OCI-LY1 (cell line): Measurements from ENCODE around the gene VAV3.

Experiments
- H2AFZ ChIP-seq: fragments of 200-600 bp; sonication (generic), shearing (Covaris generic); 2 replicates; pipeline ENCODE4 v1.6.0; 2014; ENCODE audit warnings: antibody characterized with exemption, mild to moderate bottlenecking, low read length
- H3F3A ChIP-seq: fragments of 200-600 bp; sonication (generic), shearing (Covaris generic); 2 replicates; pipeline ENCODE4 v1.6.0; 2014; ENCODE audit warnings: mild to moderate bottlenecking, antibody characterized with exemption, low read length, moderate library complexity; ENCODE audit not compliant: insufficient read depth
- H3K27ac ChIP-seq: fragments of 200-600 bp; sonication (generic); 2 replicates; pipeline ENCODE4 v1.5.1; 2014; ENCODE audit warnings: low read length, mixed run types, mild to moderate bottlenecking, low read depth; ENCODE audit not compliant: poor library complexity, severe bottlenecking
- H3K27me3 ChIP-seq: fragments of 200-600 bp; sonication (generic); 2 replicates; pipeline ENCODE4 v1.6.0; 2014; ENCODE audit warnings: antibody characterized with exemption, mild to moderate bottlenecking, low read length, moderate library complexity; ENCODE audit not compliant: insufficient read depth
- H3K36me3 ChIP-seq: fragments of 200-600 bp; sonication (generic); 2 replicates; pipeline ENCODE4 v1.6.1; 2014; ENCODE audit warnings: mild to moderate bottlenecking, antibody characterized with exemption, low read length, moderate library complexity, mixed read lengths; ENCODE audit not compliant: insufficient read depth
- H3K4me1 ChIP-seq: fragments of 200-600 bp; sonication (generic); 2 replicates; pipeline ENCODE4 v1.5.1; 2014; ENCODE audit warnings: mild to moderate bottlenecking, low read length, moderate library complexity; ENCODE audit not compliant: insufficient read depth, severe bottlenecking
- H3K4me2 ChIP-seq: fragments of 200-600 bp; sonication (generic), shearing (Covaris generic); 2 replicates; pipeline ENCODE4 v1.6.1; 2014; ENCODE audit warnings: low read length
- H3K4me3 ChIP-seq: fragments of 200-600 bp; sonication (generic); 2 replicates; pipeline ENCODE4 v1.5.1; 2014; ENCODE audit warnings: low read length, low read depth, mild to moderate bottlenecking, mixed read lengths; ENCODE audit not compliant: poor library complexity, severe bottlenecking
- H3K79me2 ChIP-seq: fragments of 200-600 bp; shearing (Covaris generic); 2 replicates; pipeline ENCODE4 v1.6.1; 2016; ENCODE audit warnings: mixed run types, low read length, mixed read lengths; ENCODE audit not compliant: insufficient read depth
- H3K9ac ChIP-seq: fragments of 200-600 bp; sonication (generic), shearing (Covaris generic); 2 replicates; pipeline ENCODE4 v1.6.1; 2014; ENCODE audit warnings: mild to moderate bottlenecking, low read length, mixed read lengths
- H3K9me2 ChIP-seq: fragments of 200-600 bp; sonication (generic), shearing (Covaris generic); 2 replicates; pipeline ENCODE4 v1.6.1; 2014; ENCODE audit warnings: low read depth, mild to moderate bottlenecking, low read length, mixed read lengths
- H3K9me3 ChIP-seq: fragments of 200-600 bp; shearing (Covaris generic); 2 replicates; pipeline ENCODE4 v1.6.1; 2014; ENCODE audit warnings: low read length, mixed read lengths
- H4K20me1 ChIP-seq: fragments of 200-600 bp; sonication (generic), shearing (Covaris generic); 2 replicates; pipeline ENCODE4 v1.6.0; 2016; ENCODE audit warnings: mild to moderate bottlenecking, low read length; ENCODE audit not compliant: insufficient read depth
- EZH2 ChIP-seq: fragments of 200-600 bp; sonication (generic), shearing (Covaris generic); IDR thresholded peaks from 2 replicates; pipeline ENCODE4 v1.8.0; 2017; ENCODE audit warnings: borderline replicate concordance, mixed run types, mild to moderate bottlenecking, antibody characterized with exemption, low read length, moderate library complexity, mixed read lengths
- TF ChIP-seq, protein P1 (sequence below): fragments of 200-600 bp; sonication (generic), shearing (Covaris generic); IDR thresholded peaks from 2 replicates; pipeline ENCODE4 v1.5.1; 2017; ENCODE audit warnings: mild to moderate bottlenecking, antibody characterized with exemption, low read length, moderate library complexity, mixed read lengths

VAV3 gene

DNA sequence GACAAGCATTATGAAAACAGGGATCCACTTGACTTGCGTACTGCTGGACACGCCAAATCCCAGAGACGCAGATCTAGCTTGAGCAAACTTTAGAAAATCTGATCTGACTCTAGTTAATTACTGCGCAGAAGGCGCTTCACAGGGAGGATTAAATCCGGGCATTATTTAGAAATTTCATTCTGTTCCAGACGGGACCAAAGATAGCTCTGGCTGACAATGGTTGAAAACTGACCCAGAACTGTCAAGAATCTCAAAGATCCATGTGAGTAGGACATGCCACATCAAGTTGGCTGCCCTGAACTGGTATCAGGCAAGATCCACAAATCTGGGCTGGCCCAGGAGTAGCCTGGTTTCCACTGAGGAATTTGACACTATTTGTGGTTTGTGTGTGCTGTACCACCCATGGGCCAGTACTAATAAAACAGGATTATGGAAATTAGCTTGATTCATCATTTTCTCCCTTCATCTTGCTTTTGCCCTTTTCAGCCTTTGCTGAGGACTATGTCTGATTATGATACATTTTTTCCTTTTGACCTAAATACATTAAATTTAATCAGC, 171.0 kb downstream of the VAV3 start:
- Histone ChIP-seq H4K20me1 (no peaks in the 10 kb centered on the region), H3K36me3 (no peaks in the 10 kb centered on the region), H3K9me3 (no peaks in the 10 kb centered on the region), H3K9ac (peak overlapping the region; percentile 48), H3F3A (0 out of 2 replicates have a peak, but pooled peaks cover 3% of the 10 kb centered on the region), H3K9me2 (no peaks in the 10 kb centered on the region), H3K4me3 (peak overlapping the region; percentile 17), H3K79me2 (no peaks in the 10 kb centered on the region), H2AFZ (no peak overlapping the region), H3K27ac (peak overlapping the region; percentile 91), H3K27me3 (no peaks in the 10 kb centered on the region), H3K4me2 (peak overlapping the region; percentile 62), H3K4me1 (peaks cover 95% of the 10 kb centered on the region)
- TF ChIP-seq, protein P1, sequence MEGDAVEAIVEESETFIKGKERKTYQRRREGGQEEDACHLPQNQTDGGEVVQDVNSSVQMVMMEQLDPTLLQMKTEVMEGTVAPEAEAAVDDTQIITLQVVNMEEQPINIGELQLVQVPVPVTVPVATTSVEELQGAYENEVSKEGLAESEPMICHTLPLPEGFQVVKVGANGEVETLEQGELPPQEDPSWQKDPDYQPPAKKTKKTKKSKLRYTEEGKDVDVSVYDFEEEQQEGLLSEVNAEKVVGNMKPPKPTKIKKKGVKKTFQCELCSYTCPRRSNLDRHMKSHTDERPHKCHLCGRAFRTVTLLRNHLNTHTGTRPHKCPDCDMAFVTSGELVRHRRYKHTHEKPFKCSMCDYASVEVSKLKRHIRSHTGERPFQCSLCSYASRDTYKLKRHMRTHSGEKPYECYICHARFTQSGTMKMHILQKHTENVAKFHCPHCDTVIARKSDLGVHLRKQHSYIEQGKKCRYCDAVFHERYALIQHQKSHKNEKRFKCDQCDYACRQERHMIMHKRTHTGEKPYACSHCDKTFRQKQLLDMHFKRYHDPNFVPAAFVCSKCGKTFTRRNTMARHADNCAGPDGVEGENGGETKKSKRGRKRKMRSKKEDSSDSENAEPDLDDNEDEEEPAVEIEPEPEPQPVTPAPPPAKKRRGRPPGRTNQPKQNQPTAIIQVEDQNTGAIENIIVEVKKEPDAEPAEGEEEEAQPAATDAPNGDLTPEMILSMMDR: no peak
- no peak for TF ChIP-seq EZH2

DNA sequence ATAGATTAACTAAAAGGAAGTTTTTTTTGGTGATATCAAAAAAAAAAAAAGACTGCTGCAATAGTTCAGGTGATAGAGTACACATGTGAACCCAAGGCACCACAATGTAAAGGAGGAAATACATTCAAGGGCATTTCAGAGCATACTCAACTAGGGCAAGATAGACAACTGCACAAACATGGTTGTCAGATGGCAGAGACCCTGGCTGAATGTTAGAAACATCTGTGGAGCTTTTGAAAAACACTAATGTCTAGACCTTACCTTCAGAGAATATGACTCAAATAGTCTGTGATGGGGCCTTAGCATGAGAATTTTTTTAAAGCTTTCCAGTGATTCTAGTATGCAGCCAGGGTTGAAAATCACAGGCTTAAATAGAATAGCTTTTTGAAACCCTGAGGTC, 173.6 kb downstream of the VAV3 start:
- Histone ChIP-seq H3F3A (0 out of 2 replicates have a peak, but pooled peaks cover 3% of the 10 kb centered on the region), H3K79me2 (no peaks in the 10 kb centered on the region; the same call in 1 of the 2 replicates), H4K20me1 (no peaks in the 10 kb centered on the region), H3K9me3 (no peaks in the 10 kb centered on the region), H3K4me2 (peak overlapping the region; percentile 18; the same call in 1 of the 2 replicates), H3K9ac (peak overlapping the region; percentile 35; the same call in 1 of the 2 replicates), H3K36me3 (no peaks in the 10 kb centered on the region), H3K4me1 (peaks cover 100% of the 10 kb centered on the region), H3K27me3 (no peaks in the 10 kb centered on the region), H2AFZ (no peak overlapping the region), H3K4me3 (no peak overlapping the region), H3K27ac (peak overlapping the region; percentile 91), H3K9me2 (no peaks in the 10 kb centered on the region)
- TF ChIP-seq, protein P1: no peak
- TF ChIP-seq EZH2: no peak

DNA sequence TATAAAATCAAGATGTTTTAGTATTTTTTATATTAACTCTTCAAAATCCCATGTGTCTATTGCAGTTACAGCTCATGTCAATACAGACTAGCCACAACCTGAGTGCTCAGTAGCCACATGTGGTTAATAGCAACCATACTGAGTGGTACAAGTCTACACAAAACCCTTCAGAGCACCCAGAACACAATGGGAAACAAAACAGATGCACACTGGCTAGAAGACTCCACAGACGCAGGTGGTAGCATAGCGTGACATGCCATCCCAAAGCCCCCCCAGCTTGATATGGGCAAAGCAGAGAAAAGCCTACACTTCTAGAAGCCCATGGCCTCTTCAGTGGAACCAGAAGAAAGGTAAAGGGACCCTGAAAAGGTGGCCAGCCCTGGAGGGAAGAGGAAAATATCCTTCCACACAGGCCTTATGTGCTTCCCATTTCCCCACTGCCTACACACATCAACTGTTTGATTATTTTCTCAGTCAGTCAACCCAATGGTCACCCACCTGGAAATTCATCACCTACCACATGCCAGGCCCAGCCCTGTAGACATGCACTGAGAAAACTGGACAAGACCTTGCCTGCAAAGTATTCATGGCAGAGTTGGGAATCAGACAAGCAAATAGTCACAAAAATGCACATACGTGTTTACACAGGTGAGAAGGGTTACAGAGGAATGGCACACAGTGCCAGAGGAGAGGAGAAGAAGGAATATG, 175.0 kb downstream of the VAV3 start:
- Histone ChIP-seq H2AFZ (no peak overlapping the region), H3K79me2 (no peaks in the 10 kb centered on the region; the same call in 1 of the 2 replicates), H3K27me3 (no peaks in the 10 kb centered on the region), H3F3A (0 out of 2 replicates have a peak, but pooled peaks cover 3% of the 10 kb centered on the region), H3K27ac (peak overlapping the region; percentile 91), H3K9me2 (no peaks in the 10 kb centered on the region), H3K4me2 (peak overlapping the region; percentile 43; the same call in 1 of the 2 replicates), H4K20me1 (no peaks in the 10 kb centered on the region), H3K9ac (peak overlapping the region; percentile 63), H3K4me3 (no peak overlapping the region), H3K36me3 (no peaks in the 10 kb centered on the region), H3K9me3 (no peaks in the 10 kb centered on the region), H3K4me1 (peaks cover 100% of the 10 kb centered on the region)
- TF ChIP-seq, protein P1: no peak
- no peak for TF ChIP-seq EZH2
